Measurements from ENCODE around the gene DIP2C. TPM values are rescaled to one million over a fixed set of nuclear protein-coding genes. Genes with fewer than 3 reads are reported as not detected.

DIP2C gene
- total and polyA plus RNA-seq, 2 donors (not counting 1 experiment from before 2014, with no cell fraction given), result 1.3 to 1.9 TPM

DNA sequence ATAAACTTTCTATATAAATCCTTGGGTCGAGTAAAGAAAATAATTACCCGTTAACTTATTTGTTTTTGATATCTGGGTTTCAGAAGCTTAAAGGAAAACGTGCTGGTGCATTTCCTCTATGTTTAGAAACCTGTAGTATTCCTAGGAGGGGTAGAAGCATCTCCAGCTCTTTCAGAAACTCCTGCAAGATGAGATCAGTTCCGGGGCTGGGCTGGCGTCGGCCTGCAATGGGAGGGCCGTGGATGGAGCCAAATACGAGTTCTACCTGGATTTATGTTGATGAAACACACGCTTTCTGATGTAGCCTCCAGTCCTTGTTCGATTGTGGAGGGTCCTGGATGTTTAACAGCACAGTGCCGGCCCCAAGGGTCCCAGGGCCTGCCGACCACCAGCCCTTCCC lies 35.8 kb upstream of the DIP2C start:
- no peak overlapping the region for H3K4me2 ChIP-seq (replicated peaks; ENCODE audit: low read depth, low read length, poor library complexity, severe bottlenecking)
- no peak overlapping the region for H3K4me3 ChIP-seq (ENCODE audit: control extremely low read depth in 1 of 5, extremely low read depth in 1 of 5, insufficient read depth in 1 of 5, low read depth in 2 of 5, low read length in 4 of 5)
- no peak for TF ChIP-seq EZH2 (IDR thresholded peaks at IDR 0.05; ENCODE audit: borderline replicate concordance, insufficient read depth, low read depth, low read length, poor library complexity, severe bottlenecking)
- TF ChIP-seq, protein P1, sequence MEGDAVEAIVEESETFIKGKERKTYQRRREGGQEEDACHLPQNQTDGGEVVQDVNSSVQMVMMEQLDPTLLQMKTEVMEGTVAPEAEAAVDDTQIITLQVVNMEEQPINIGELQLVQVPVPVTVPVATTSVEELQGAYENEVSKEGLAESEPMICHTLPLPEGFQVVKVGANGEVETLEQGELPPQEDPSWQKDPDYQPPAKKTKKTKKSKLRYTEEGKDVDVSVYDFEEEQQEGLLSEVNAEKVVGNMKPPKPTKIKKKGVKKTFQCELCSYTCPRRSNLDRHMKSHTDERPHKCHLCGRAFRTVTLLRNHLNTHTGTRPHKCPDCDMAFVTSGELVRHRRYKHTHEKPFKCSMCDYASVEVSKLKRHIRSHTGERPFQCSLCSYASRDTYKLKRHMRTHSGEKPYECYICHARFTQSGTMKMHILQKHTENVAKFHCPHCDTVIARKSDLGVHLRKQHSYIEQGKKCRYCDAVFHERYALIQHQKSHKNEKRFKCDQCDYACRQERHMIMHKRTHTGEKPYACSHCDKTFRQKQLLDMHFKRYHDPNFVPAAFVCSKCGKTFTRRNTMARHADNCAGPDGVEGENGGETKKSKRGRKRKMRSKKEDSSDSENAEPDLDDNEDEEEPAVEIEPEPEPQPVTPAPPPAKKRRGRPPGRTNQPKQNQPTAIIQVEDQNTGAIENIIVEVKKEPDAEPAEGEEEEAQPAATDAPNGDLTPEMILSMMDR (IDR thresholded peaks at IDR 0.05), result no peak
- no peak for ATAC-seq (ENCODE audit: low read depth)
- H3K27me3 ChIP-seq (replicated peaks in 1 of 4; ENCODE audit: control extremely low read depth in 1 of 4, control insufficient read depth in 3 of 4, insufficient read depth in 4 of 4, low read length in 3 of 4), result peaks cover 0 to under 1% (median 0%) of the 10 kb centered on the region in 4 experiments
- peaks cover under 1% of the 10 kb centered on the region for H3K27me3 Mint-ChIP-seq
- no peak overlapping the region for H3K27ac Mint-ChIP-seq
- no peaks in the 10 kb centered on the region for H4K20me1 ChIP-seq (ENCODE audit: control insufficient read depth, insufficient read depth, low read length, poor library complexity, severe bottlenecking)
- H2AFZ ChIP-seq (ENCODE audit: insufficient read depth, low read depth, low read length, poor library complexity, severe bottlenecking), result no peak overlapping the region
- peaks cover 0 to 9% (median 0%) of the 10 kb centered on the region in 3 donors for H3K9me3 ChIP-seq (ENCODE audit: control extremely low read depth in 1 of 3, control insufficient read depth in 2 of 3, insufficient read depth in 1 of 3, low read length in 2 of 3)
- no peak for DNase-seq
- H3K4me3 Mint-ChIP-seq, result no peak overlapping the region
- WGBS (ENCODE audit: insufficient coverage), result 86% methylated on average over 9 of the region's 12 CpGs
- no peaks in the 10 kb centered on the region for H3K36me3 ChIP-seq (replicated peaks in 1 of 2; ENCODE audit: control extremely low read depth in 1 of 2, control insufficient read depth in 1 of 2, extremely low read depth in 1 of 2, insufficient read depth in 2 of 2, low read length in 1 of 2)
- ChIA-PET CTCF (no interaction called here), POLR2A (no interaction called here)
- H3K9me3 Mint-ChIP-seq (ENCODE audit: insufficient read depth), result no peaks in the 10 kb centered on the region
- no peaks in the 10 kb centered on the region for H3K4me1 Mint-ChIP-seq
- intact Hi-C loops (cut with micrococcal nuclease), result no loop called here
- no peaks in the 10 kb centered on the region for H3K4me1 ChIP-seq (ENCODE audit: control insufficient read depth in 2 of 2, insufficient read depth in 2 of 2, low read length in 2 of 2)
- no peak overlapping the region for H3K9ac ChIP-seq (ENCODE audit: low read length)
- no peaks in the 10 kb centered on the region for H3K79me2 ChIP-seq (ENCODE audit: control insufficient read depth, insufficient read depth, low read length)
- H3K27ac ChIP-seq (ENCODE audit: low read length in 2 of 2), result no peak overlapping the region

GRCh38 chr10:723973-724372 lies 34.5 kb upstream of the DIP2C start:
- Mint-ChIP-seq H3K4me3 (no peak overlapping the region), H3K9me3 (ENCODE audit: insufficient read depth) (no peaks in the 10 kb centered on the region), H3K27me3 (no peaks in the 10 kb centered on the region), H3K27ac (no peak overlapping the region), H3K4me1 (no peaks in the 10 kb centered on the region)
- H3K4me3 ChIP-seq (ENCODE audit: control extremely low read depth in 1 of 5, extremely low read depth in 1 of 5, insufficient read depth in 1 of 5, low read depth in 2 of 5, low read length in 4 of 5), result no peak overlapping the region
- DNase-seq (no peak), ATAC-seq (ENCODE audit: low read depth) (no peak)
- H3K27me3 ChIP-seq (replicated peaks in 1 of 4; ENCODE audit: control extremely low read depth in 1 of 4, control insufficient read depth in 3 of 4, insufficient read depth in 4 of 4, low read length in 3 of 4), result peaks cover 0 to 5% (median 0%) of the 10 kb centered on the region in 4 experiments
- H3K36me3 ChIP-seq (replicated peaks in 1 of 2; ENCODE audit: control extremely low read depth in 1 of 2, control insufficient read depth in 1 of 2, extremely low read depth in 1 of 2, insufficient read depth in 2 of 2, low read length in 1 of 2), result no peaks in the 10 kb centered on the region
- H4K20me1 ChIP-seq (ENCODE audit: control insufficient read depth, insufficient read depth, low read length, poor library complexity, severe bottlenecking), result no peaks in the 10 kb centered on the region
- CTCF ChIA-PET, result no interaction called here
- no peak overlapping the region for H3K4me2 ChIP-seq (replicated peaks; ENCODE audit: low read depth, low read length, poor library complexity, severe bottlenecking)
- H3K4me1 ChIP-seq (ENCODE audit: control insufficient read depth in 2 of 2, insufficient read depth in 2 of 2, low read length in 2 of 2), result no peaks in the 10 kb centered on the region
- WGBS (ENCODE audit: insufficient coverage), result 92% methylated on average over 14 of the region's 16 CpGs
- H3K27ac ChIP-seq (ENCODE audit: low read length in 2 of 2), result no peak overlapping the region
- H2AFZ ChIP-seq (ENCODE audit: insufficient read depth, low read depth, low read length, poor library complexity, severe bottlenecking), result no peak overlapping the region
- H3K9me3 ChIP-seq (ENCODE audit: control extremely low read depth in 1 of 3, control insufficient read depth in 2 of 3, insufficient read depth in 1 of 3, low read length in 2 of 3), result peaks cover 0 to 9% (median 0%) of the 10 kb centered on the region in 3 donors
- POLR2A ChIA-PET, result no interaction called here
- no peak overlapping the region for H3K9ac ChIP-seq (ENCODE audit: low read length)
- TF ChIP-seq, protein P1 (IDR thresholded peaks at IDR 0.05), result no peak
- TF ChIP-seq EZH2 (IDR thresholded peaks at IDR 0.05; ENCODE audit: borderline replicate concordance, insufficient read depth, low read depth, low read length, poor library complexity, severe bottlenecking), result no peak
- no peaks in the 10 kb centered on the region for H3K79me2 ChIP-seq (ENCODE audit: control insufficient read depth, insufficient read depth, low read length)
- intact Hi-C loops (cut with micrococcal nuclease), result no loop called here
